Liver (tissue), 9 donors: ENCODE results near the gene ACKR3. TPM values are rescaled to one million over a fixed set of nuclear protein-coding genes. Genes with fewer than 3 reads are reported as not detected.

ENCODE experiments used
- DNase-seq: peaks from one replicate; pipeline ENCODE4 v3.0.0-alpha.2; 2017; ENCODE audit warnings: low spot score
- H3K27ac ChIP-seq, 2 donors: one replicate each; pipeline ENCODE4 v1.7.0; 2013; ENCODE audit warnings: inconsistent platforms in 2 of 2, low read length in 2 of 2, control low read depth in 1 of 2, low read depth in 1 of 2, mild to moderate bottlenecking in 1 of 2
- H3K27me3 ChIP-seq, 4 donors: one replicate each; pipeline versions ENCODE4 v1.6.1 to v1.7.0; 2013; ENCODE audit warnings: low read length in 3 of 4, inconsistent platforms in 1 of 4, mild to moderate bottlenecking in 1 of 4, moderate library complexity in 1 of 4; ENCODE audit not compliant: control insufficient read depth in 4 of 4, insufficient read depth in 4 of 4
- H3K36me3 ChIP-seq, 4 donors: one replicate each; pipeline versions ENCODE4 v1.6.1 to v1.7.0; 2013; ENCODE audit warnings: low read length in 3 of 4, mild to moderate bottlenecking in 3 of 4, low read depth in 1 of 4, moderate library complexity in 1 of 4; ENCODE audit not compliant: control insufficient read depth in 4 of 4, insufficient read depth in 3 of 4
- H3K4me1 ChIP-seq, 4 donors: one replicate each; pipeline versions ENCODE4 v1.6.1 to v1.7.0; 2013; ENCODE audit warnings: low read length in 3 of 4, mild to moderate bottlenecking in 3 of 4, moderate library complexity in 1 of 4; ENCODE audit not compliant: control insufficient read depth in 4 of 4, insufficient read depth in 4 of 4
- H3K4me3 ChIP-seq, 3 donors: one replicate each; pipeline versions ENCODE4 v1.6.1 to v1.7.0; 2013; ENCODE audit warnings: low read length in 3 of 3, control low read depth in 1 of 3, low read depth in 1 of 3, mild to moderate bottlenecking in 1 of 3
- H3K9ac ChIP-seq, 2 donors: one replicate each; pipeline ENCODE4 v1.7.0; 2013; ENCODE audit warnings: low read length in 2 of 2, mild to moderate bottlenecking in 2 of 2, moderate library complexity in 2 of 2, control low read depth in 1 of 2, low read depth in 1 of 2
- H3K9me3 ChIP-seq, 4 donors: one replicate each; pipeline versions ENCODE4 v1.6.1 to v1.7.0; 2013; ENCODE audit warnings: low read length in 3 of 4; ENCODE audit not compliant: control insufficient read depth in 4 of 4
- CTCF ChIP-seq: fragments of 150-350 bp; IDR thresholded peaks from 2 replicates; pipeline ENCODE4 v1.5.1; 2017; ENCODE audit warnings: improper control_type of control experiment, low read depth, low read length; ENCODE audit not compliant: missing input control
- EGR1 ChIP-seq, 2 donors: IDR thresholded peaks; 2 replicates each; pipeline ENCODE4 v1.6.1; 2016 to 2018; ENCODE audit warnings: antibody characterized with exemption in 2 of 2, low read depth in 2 of 2
- GABPA ChIP-seq, 2 donors: IDR thresholded peaks in 1 of 2; conservative IDR thresholded peaks in 1 of 2; 2 replicates each; pipeline ENCODE4 v1.6.1; 2016; ENCODE audit warnings: antibody characterized with exemption in 2 of 2, mild to moderate bottlenecking in 1 of 2, moderate library complexity in 1 of 2
- HNF4A ChIP-seq, 2 donors: conservative IDR thresholded peaks; 2 replicates each; pipeline ENCODE4 v1.6.1; 2016; ENCODE audit warnings: antibody characterized with exemption in 2 of 2, mild to moderate bottlenecking in 2 of 2
- JUND ChIP-seq, 2 donors: IDR thresholded peaks; 2 replicates each; pipeline ENCODE4 v1.6.1; 2016; ENCODE audit warnings: antibody characterized with exemption in 2 of 2
- MAX ChIP-seq: IDR thresholded peaks from 2 replicates; pipeline ENCODE4 v1.6.1; 2016; ENCODE audit warnings: antibody characterized with exemption
- NR2F2 ChIP-seq: IDR thresholded peaks from 2 replicates; pipeline ENCODE4 v1.6.1; 2016; ENCODE audit warnings: antibody characterized with exemption
- RAD21 ChIP-seq, 2 donors: IDR thresholded peaks; 2 replicates each; pipeline ENCODE4 v1.6.1; 2016; ENCODE audit warnings: antibody characterized with exemption in 2 of 2, mild to moderate bottlenecking in 2 of 2
- RXRA ChIP-seq, 2 donors: IDR thresholded peaks; 2 replicates each; pipeline ENCODE4 v1.6.1; 2017 to 2018; ENCODE audit warnings: antibody characterized with exemption in 2 of 2, mild to moderate bottlenecking in 1 of 2
- SP1 ChIP-seq: IDR thresholded peaks from 2 replicates; pipeline ENCODE4 v1.6.1; 2018; ENCODE audit warnings: antibody characterized with exemption, mild to moderate bottlenecking
- YY1 ChIP-seq: IDR thresholded peaks from 2 replicates; pipeline ENCODE4 v1.6.1; 2016; ENCODE audit warnings: antibody characterized with exemption, mild to moderate bottlenecking
- ZBTB33 ChIP-seq: IDR thresholded peaks from 2 replicates; pipeline ENCODE4 v1.6.1; 2016; ENCODE audit warnings: antibody characterized with exemption
- WGBS: extraction: QIAGEN DNeasy Blood & Tissue Kit; methylation state at CpG from one replicate; pipeline ENCODE4 v1.1.7; 2013; 5-methylcytosine and 5-hydroxymethylcytosine counted together
- polyA plus RNA-seq, 2 donors: library from polyadenylated mRNA; stranded (reverse) in 1 of 2; unstranded in 1 of 2; fragments of 200-250 nt in 1 of 2; fragments of >200 nt in 1 of 2; fragmentation: Nextera tagmentation in 1 of 2; extraction: Ambion mirVana in 1 of 2; gene quantifications; one replicate each; pipeline versions ENCODE4 v1.2.1 to v1.2.3, GENCODE V29; 2013 to 2015
- total RNA-seq, 2 donors: library from RNA; depleted of rRNA; stranded (reverse); fragments of >200 nt; gene quantifications; one replicate each; pipeline ENCODE4 v1.2.3, GENCODE V29; 2014
- TF ChIP-seq, protein P1 (sequence below): IDR thresholded peaks from 2 replicates; pipeline ENCODE4 v1.6.1; 2016; ENCODE audit warnings: antibody characterized with exemption
- TF ChIP-seq, protein P2 (sequence below): IDR thresholded peaks from 2 replicates; pipeline ENCODE4 v1.6.1; 2016; ENCODE audit warnings: antibody characterized with exemption, mild to moderate bottlenecking
- donor health status: healthy.
- donor health status: healthy.
- donor health status: healthy.
- donor health status: healthy.
- donor health status: healthy.

Gene ACKR3
- total and polyA plus RNA-seq, 4 donors = 1.6 to 6.0 (median 3.0) TPM

- H3K36me3 ChIP-seq = no peaks in the 10 kb centered on the region
- no peak overlapping the region for H3K9ac ChIP-seq
- TF ChIP-seq HNF4A (conservative IDR thresholded peaks at IDR 0.05) = peak in 1 of 2 donors; percentile 22
- peak; percentile 80 to 86 for TF ChIP-seq RAD21 (IDR thresholded peaks at IDR 0.05)
- no peak for TF ChIP-seq YY1
- peak in 1 of 2 donors; percentile 18 for TF ChIP-seq RXRA (IDR thresholded peaks at IDR 0.05)
- TF ChIP-seq, protein P1, sequence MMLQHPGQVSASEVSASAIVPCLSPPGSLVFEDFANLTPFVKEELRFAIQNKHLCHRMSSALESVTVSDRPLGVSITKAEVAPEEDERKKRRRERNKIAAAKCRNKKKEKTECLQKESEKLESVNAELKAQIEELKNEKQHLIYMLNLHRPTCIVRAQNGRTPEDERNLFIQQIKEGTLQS = no peak
- peak; percentile 73 for TF ChIP-seq CTCF
- H3K27ac ChIP-seq = no peak overlapping the region
- WGBS = 67% methylated on average over 5 of the region's 5 CpGs
- peaks cover 0 to 2% (median under 1%) of the 10 kb centered on the region in 4 donors for H3K4me1 ChIP-seq
- H3K9me3 ChIP-seq = no peaks in the 10 kb centered on the region
- DNase-seq = no peak
- H3K27me3 ChIP-seq = no peaks in the 10 kb centered on the region
- H3K4me3 ChIP-seq = no peak overlapping the region
Observed at GRCh38 chr2:236562434-236562833, 7.2 kb upstream of the ACKR3 start.

DNA sequence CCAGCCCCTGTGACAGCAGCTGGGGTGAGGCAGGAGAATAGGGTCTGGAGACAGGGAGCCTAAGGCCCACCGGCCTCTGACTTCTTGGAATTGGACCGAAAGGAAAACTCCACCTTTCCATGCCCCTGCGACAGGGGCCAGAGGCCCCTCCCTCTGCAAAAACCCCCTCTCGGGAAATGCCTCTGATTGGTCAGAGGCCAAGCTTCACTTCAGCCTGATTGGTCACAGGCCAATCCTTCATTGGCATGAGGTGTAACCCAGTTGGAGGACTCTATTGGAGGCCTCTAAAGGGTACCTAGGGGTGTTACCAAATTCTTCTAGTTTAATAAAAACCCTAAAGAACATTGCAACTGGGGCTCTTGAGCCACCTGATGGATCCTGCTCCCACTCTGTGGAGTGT, 5.7 kb upstream of the ACKR3 start:
- no peak for DNase-seq
- H3K4me3 ChIP-seq = no peak overlapping the region
- TF ChIP-seq YY1 (no peak), NR2F2 (no peak), MAX (no peak), SP1 (no peak), EGR1 (IDR thresholded peaks at IDR 0.05; ENCODE audit: low read depth in 2 of 2) (no peak), HNF4A (conservative IDR thresholded peaks at IDR 0.05) (no peak), GABPA (IDR thresholded peaks at IDR 0.05 in 1 of 2, conservative IDR thresholded peaks at IDR 0.05 in 1 of 2) (no peak), CTCF (no peak), ZBTB33 (no peak), RXRA (IDR thresholded peaks at IDR 0.05) (no peak), RAD21 (IDR thresholded peaks at IDR 0.05) (no peak), JUND (IDR thresholded peaks at IDR 0.05) (no peak)
- TF ChIP-seq, protein P2, sequence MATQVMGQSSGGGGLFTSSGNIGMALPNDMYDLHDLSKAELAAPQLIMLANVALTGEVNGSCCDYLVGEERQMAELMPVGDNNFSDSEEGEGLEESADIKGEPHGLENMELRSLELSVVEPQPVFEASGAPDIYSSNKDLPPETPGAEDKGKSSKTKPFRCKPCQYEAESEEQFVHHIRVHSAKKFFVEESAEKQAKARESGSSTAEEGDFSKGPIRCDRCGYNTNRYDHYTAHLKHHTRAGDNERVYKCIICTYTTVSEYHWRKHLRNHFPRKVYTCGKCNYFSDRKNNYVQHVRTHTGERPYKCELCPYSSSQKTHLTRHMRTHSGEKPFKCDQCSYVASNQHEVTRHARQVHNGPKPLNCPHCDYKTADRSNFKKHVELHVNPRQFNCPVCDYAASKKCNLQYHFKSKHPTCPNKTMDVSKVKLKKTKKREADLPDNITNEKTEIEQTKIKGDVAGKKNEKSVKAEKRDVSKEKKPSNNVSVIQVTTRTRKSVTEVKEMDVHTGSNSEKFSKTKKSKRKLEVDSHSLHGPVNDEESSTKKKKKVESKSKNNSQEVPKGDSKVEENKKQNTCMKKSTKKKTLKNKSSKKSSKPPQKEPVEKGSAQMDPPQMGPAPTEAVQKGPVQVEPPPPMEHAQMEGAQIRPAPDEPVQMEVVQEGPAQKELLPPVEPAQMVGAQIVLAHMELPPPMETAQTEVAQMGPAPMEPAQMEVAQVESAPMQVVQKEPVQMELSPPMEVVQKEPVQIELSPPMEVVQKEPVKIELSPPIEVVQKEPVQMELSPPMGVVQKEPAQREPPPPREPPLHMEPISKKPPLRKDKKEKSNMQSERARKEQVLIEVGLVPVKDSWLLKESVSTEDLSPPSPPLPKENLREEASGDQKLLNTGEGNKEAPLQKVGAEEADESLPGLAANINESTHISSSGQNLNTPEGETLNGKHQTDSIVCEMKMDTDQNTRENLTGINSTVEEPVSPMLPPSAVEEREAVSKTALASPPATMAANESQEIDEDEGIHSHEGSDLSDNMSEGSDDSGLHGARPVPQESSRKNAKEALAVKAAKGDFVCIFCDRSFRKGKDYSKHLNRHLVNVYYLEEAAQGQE = no peak
- TF ChIP-seq, protein P1 = no peak
- no peaks in the 10 kb centered on the region for H3K9me3 ChIP-seq
- no peaks in the 10 kb centered on the region for H3K36me3 ChIP-seq
- no peaks in the 10 kb centered on the region for H3K27me3 ChIP-seq
- no peak overlapping the region for H3K9ac ChIP-seq
- WGBS = 97% methylated on average over 4 of the region's 4 CpGs
- no peak overlapping the region for H3K27ac ChIP-seq
- H3K4me1 ChIP-seq = peaks cover 6 to 11% (median 8%) of the 10 kb centered on the region in 4 donors
